GM18517 (cell line): ENCODE measurements around the gene DCDC2C.

ENCODE experiments used
- ATAC-seq: cut with Tn5 transposase; IDR thresholded peaks from one replicate; pipeline ENCODE4 v1.9.1; 2021; ENCODE audit warnings: mild to moderate bottlenecking, moderate library complexity; ENCODE audit not compliant: unreplicated experiment

Gene DCDC2C

GRCh38 chr2:3708576-3708975 is 5.2 kb downstream of the DCDC2C start:
- no peak for ATAC-seq

- ATAC-seq = no peak
Observed at GRCh38 chr2:3709225-3709624, 5.8 kb downstream of the DCDC2C start.

GRCh38 chr2:3712424-3712823 is 9.0 kb downstream of the DCDC2C start:
- no peak for ATAC-seq

- no peak for ATAC-seq
Observed at GRCh38 chr2:3712831-3713503, 9.6 kb downstream of the DCDC2C start.

- ATAC-seq = no peak
Observed at GRCh38 chr2:3718679-3719078, 15.3 kb downstream of the DCDC2C start.

GRCh38 chr2:3725002-3725401 is 21.6 kb downstream of the DCDC2C start:
- ATAC-seq = no peak

GRCh38 chr2:3725458-3726250 is 22.3 kb downstream of the DCDC2C start:
- ATAC-seq = no peak

- ATAC-seq = no peak
Observed at GRCh38 chr2:3726511-3726910, 23.1 kb downstream of the DCDC2C start.

- no peak for ATAC-seq
Observed at GRCh38 chr2:3727397-3728045, 24.1 kb downstream of the DCDC2C start.

GRCh38 chr2:3728104-3729054 is 25.0 kb downstream of the DCDC2C start:
- peak; percentile 51 for ATAC-seq

- ATAC-seq = no peak
Observed at GRCh38 chr2:3729055-3729448, 25.7 kb downstream of the DCDC2C start.

- ATAC-seq = no peak
Observed at GRCh38 chr2:3729786-3730185, 26.4 kb downstream of the DCDC2C start.

GRCh38 chr2:3730646-3731045 is 27.3 kb downstream of the DCDC2C start:
- ATAC-seq = no peak

- ATAC-seq = no peak
Observed at GRCh38 chr2:3731829-3732228, 28.5 kb downstream of the DCDC2C start.

- no peak for ATAC-seq
Observed at GRCh38 chr2:3736112-3736511, 32.7 kb downstream of the DCDC2C start.

- ATAC-seq = no peak
Observed at GRCh38 chr2:3737128-3737527, 33.8 kb downstream of the DCDC2C start.

- ATAC-seq = no peak
Observed at GRCh38 chr2:3738454-3738853, 35.1 kb downstream of the DCDC2C start.

- ATAC-seq = no peak
Observed at GRCh38 chr2:3739313-3739712, 35.9 kb downstream of the DCDC2C start.

- ATAC-seq = no peak
Observed at GRCh38 chr2:3741396-3741795, 38.0 kb downstream of the DCDC2C start.

- ATAC-seq = no peak
Observed at GRCh38 chr2:3741867-3742602, 38.7 kb downstream of the DCDC2C start.
